ENCODE results near the gene UGT1A5.

UGT1A5 gene

GRCh38 chr2:233813236-233814055 lies 100.7 kb downstream of the UGT1A5 start:
- DNase-seq, result no peak

- no peak for DNase-seq
Observed at GRCh38 chr2:233814056-233814835, 101.5 kb downstream of the UGT1A5 start.

GRCh38 chr2:233815861-233816260 lies 103.2 kb downstream of the UGT1A5 start:
- no peak for DNase-seq

- no peak for DNase-seq
Observed at GRCh38 chr2:233816334-233816733, 103.6 kb downstream of the UGT1A5 start.

GRCh38 chr2:233816771-233817170 lies 104.1 kb downstream of the UGT1A5 start:
- no peak for DNase-seq

- DNase-seq, result no peak
Observed at GRCh38 chr2:233817361-233817911, 104.7 kb downstream of the UGT1A5 start.

GRCh38 chr2:233817995-233818638 lies 105.4 kb downstream of the UGT1A5 start:
- no peak for DNase-seq

GRCh38 chr2:233818639-233819621 lies 106.2 kb downstream of the UGT1A5 start:
- DNase-seq, result no peak

- DNase-seq, result no peak
Observed at GRCh38 chr2:233819884-233820773, 107.4 kb downstream of the UGT1A5 start.

GRCh38 chr2:233820774-233821105 lies 108.0 kb downstream of the UGT1A5 start:
- DNase-seq, result no peak

- no peak for DNase-seq
Observed at GRCh38 chr2:233821196-233821595, 108.5 kb downstream of the UGT1A5 start.

GRCh38 chr2:233821709-233822100 lies 109.0 kb downstream of the UGT1A5 start:
- no peak for DNase-seq

GRCh38 chr2:233822101-233822771 lies 109.5 kb downstream of the UGT1A5 start:
- no peak for DNase-seq
